NCI-H345 (cell line): ENCODE measurements around the gene HTR1E.
"Not testable (repeated sequence)": the region's sequence is repeated elsewhere in the genome, so short reads cannot be mapped to it uniquely, and the experiment has no call there.

Experiments used
- DNase-seq: peaks from one replicate; lab custom pipeline; 2025; lab: John Stamatoyannopoulos, UW

The HTR1E gene, protein sequence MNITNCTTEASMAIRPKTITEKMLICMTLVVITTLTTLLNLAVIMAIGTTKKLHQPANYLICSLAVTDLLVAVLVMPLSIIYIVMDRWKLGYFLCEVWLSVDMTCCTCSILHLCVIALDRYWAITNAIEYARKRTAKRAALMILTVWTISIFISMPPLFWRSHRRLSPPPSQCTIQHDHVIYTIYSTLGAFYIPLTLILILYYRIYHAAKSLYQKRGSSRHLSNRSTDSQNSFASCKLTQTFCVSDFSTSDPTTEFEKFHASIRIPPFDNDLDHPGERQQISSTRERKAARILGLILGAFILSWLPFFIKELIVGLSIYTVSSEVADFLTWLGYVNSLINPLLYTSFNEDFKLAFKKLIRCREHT

DNA sequence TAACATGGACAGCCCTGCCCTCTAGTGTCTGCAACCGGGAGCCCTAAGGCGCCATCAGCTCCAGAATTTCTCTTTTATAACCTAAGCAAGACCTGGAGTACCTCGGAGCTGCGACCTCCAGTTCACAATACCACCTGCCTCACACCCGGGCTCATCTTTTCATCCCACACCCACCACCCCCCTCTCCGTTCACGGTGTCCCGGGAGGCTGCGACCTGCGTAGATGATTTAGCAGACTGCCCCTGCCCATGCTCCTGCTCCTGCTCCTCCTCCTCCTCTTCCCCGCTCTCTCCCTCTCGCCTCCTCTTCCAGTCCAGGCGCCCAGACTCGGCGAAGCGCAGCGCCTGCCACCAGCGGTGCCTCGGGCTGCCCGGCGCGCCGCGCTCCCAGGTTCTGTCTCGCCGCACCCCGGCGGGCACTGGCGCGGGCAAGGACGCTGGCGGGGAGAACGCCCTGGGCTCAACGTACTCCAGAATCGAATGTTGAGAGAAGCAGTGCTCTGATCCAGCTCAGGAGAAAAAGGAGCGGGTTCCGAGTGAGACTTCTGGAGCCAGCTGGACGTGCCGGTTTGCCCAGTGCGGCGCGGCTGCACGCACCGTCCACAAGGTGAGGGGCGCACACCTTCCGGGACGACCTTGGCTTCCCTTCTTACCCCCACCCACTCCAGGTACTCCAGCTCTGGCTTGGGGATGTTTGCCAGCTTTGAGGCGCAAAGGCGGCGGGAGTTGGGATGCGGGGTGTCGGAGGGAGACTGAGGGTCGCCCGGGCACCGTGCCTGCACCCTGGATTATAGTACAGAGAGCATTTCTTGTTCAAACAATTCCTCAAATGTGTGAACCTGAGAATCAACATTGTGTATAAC is at the start of gene HTR1E:
Gene HTR1E (plus strand): TSS at position 310 of the 861 bp plus-strand sequence. CDS start 77,807 bp downstream, outside the sequence.
- DNase-seq: no peak

- no peak for DNase-seq
Observed at GRCh38 chr6:86888301-86888700, 49.0 kb upstream of the HTR1E start.

DNA sequence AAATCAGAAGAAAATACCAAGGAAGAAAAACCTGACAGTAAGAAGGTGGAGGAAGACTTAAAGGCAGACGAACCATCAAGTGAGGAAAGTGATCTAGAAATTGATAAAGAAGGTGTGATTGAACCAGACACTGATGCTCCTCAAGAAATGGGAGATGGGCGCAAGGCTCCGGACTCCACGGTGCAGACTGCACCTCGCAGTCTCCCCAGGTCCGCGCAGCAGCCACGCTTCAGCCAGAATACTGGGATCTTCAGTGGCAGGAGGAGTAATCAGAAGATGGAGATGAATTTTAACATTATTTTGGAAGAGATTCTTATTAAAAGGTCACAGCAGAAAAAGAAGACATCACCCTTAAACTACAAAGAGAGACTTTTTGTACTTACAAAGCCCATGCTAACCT is 40.1 kb upstream of the HTR1E start:
- DNase-seq: not testable (repeated sequence)

- DNase-seq: no peak
Observed at GRCh38 chr6:86913795-86914194, 23.5 kb upstream of the HTR1E start.

DNA sequence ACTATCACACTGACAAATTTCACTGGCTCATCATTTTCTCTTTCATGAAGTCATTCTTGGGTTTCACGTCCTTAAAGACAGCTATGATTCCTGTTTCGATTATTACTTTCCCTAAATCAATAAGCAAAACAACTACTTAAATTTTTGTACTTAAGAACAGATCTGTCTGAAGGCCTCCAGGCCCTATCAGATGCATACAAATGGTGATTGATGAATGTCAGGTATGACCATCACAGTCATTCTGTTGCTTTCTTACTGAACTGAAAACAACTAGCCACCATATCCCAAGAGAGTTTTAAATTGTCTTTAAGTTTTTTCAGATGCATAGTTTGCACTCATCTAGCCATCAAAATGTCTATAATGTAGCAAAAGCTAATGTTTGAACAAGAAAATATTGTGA is 20.9 kb upstream of the HTR1E start:
- DNase-seq: no peak

DNA sequence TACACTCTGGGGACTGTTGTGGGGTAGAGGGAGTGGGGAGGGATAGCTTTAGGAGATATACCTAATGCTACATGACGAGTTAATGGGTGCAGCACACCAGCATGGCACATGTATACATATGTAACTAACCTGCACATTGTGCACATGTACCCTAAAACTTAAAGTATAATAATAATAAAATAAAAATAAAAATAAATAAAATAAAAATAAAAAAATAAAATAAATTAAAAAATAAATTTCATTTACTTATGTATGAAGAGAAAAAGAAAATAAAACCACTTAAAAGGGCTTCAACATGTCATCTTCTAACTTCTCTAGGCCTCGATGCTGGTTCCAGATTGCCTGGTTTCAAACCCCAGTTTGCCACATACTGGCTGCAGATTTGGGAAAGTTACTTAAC is 10.2 kb upstream of the HTR1E start:
- DNase-seq: not testable (repeated sequence)

- not testable (repeated sequence) for DNase-seq
Observed at GRCh38 chr6:86927859-86928258, 9.5 kb upstream of the HTR1E start.

DNA sequence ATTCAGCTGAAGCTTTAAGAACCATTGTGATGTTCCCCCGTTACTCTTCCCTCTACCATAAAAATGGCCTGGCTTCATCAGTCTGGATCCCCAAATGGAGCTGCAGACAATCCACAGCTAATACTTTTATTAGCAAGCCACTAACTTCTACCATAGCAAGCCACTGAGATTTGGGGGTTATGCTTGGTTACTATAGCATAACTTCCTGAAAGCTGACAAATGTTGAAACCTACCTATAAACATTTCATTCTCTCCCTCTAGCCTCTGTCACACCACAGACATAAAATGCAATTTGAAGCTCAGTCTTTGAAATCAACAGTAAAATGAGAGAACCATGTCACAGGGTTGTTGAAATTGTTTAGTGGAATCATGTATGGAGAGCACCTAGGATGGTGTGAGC is 3.0 kb upstream of the HTR1E start:
- no peak for DNase-seq

DNA sequence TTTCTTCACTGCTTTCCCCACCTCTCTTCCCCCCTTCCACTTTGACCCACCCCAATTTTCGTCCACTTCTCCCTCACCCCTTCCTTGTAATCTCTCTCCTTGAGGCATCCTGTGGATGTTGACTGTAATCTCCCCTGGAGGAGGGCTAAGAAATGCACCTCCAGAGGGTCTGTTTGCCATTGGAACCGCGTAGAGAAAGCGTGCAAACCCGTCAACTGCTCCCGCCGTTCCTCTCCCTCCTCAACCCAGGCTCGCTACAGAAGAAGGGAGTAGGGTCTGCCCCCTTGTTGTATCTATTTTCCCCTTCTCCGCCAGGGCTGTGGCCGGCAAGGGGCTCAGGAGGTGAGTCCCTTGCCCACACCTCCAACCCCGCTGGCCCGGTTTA is 502 bp upstream of the HTR1E start:
- peak; percentile 14 for DNase-seq

GRCh38 chr6:86938814-86939213 is 1.5 kb downstream of the HTR1E start:
- DNase-seq: no peak

DNA sequence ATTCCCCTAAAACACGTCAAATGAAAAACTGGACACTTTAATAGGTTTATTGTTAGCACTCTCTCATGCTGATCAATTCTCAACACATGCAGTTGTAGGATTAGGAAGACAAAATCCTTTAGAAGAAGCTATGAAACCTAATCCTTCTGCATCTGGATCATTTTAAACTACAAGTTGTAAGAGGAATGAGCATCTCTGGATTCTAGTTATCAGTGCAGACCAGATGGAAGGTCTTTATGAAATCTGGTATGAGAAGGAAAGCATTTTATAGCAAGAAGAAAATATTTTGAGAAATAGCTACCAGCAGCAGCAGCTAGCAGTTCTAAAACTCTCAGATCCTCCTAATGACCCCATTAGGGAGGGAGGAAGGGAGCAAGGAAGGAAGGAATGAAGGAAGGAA is 4.1 kb downstream of the HTR1E start:
- DNase-seq: no peak

- DNase-seq: no peak
Observed at GRCh38 chr6:86942769-86943516, 5.6 kb downstream of the HTR1E start.

- DNase-seq: no peak
Observed at GRCh38 chr6:86943819-86944407, 6.6 kb downstream of the HTR1E start.

DNA sequence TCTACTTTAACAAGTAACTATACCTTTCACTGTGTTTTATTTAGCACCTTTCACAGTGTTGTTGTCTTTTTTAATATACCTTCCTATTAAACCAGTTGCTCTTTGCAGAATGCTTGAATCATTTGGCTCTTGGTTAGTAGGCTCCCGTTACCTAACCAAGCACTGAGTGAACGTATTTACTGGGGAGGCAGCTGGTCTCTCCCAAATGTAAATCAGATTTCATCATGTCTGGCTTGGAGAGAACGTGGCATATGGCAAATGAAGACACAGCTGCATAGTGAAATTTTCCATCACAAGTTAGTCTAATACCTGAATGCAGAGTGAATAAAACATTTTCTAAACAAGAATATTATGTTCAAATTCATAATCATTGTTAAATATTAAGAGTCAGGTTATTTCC is 12.4 kb downstream of the HTR1E start:
- DNase-seq: no peak

- no peak for DNase-seq
Observed at GRCh38 chr6:86952991-86953390, 15.7 kb downstream of the HTR1E start.

DNA sequence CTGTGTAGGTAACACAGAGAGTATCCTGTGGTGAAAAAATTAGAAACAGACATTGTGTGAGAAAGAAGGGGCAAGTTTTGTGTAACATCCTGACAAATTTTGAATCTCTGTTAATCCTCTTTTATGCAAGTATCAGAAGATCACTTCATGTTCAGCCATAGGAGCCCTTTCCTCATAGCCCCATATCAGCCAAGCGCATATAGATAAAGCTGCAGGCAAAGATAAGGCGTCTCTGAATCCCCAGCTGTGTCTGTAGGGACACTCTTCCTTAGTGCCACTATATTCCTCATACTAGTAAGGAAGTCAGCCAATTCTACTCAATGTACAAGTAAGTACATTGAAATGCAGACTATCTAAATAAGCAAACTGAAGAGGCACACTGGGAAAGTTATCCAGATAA is 22.3 kb downstream of the HTR1E start:
- no peak for DNase-seq

DNA sequence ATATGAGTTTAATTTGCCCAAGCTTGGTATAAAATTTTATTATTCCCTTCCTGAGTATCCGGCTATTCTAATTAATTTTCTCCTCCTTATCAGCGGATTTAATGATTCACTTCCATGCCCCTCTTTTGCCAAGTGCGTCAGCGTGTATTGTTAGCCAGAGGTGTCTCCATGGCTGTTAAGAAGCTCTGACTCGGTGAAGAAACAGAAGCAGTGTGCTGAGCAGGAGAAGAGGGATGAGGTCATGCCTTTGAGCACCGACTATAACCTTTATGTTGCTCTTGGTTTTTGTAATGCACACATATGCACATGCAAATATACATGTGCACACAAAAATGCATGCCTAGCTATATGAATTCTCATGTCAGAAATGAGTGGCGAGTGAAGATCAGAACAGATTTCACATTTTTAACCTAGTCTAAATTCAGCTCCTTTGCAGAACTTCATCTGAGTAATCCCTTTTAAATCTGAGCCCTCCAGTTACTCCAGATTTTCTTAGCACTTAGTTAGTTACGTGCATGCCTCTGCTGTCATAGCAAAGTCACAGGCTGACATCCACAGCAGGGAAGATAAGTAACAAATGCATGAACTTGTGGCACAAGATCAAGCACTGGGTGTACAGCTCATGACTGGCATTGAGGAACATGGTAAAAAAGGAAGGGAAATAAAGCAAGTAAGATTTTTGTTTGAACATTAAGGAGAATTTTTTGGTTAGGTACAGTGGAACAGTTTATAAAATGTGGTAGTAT is 24.3 kb downstream of the HTR1E start:
- no peak for DNase-seq

GRCh38 chr6:86963352-86963751 is 26.0 kb downstream of the HTR1E start:
- no peak for DNase-seq

GRCh38 chr6:86964029-86964579 is 26.8 kb downstream of the HTR1E start:
- no peak for DNase-seq

DNA sequence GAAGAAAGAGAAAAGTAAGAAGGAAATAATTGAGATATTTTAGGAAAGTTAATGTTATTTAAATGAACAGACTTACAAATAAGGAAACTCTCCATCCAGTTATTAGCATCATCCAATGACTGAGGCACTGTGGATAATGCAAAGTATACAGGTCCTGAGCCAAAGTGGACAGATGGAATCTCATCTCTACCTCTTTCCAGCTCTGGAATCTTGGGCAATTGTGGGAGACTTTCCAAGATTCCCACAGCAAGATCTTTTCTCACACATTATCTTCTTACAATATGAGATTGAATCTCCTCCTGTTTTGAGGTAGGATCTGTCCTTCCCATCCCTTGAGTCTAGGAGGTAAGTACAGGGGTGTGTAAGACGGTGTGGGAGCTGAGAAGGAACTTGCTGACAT is 28.9 kb downstream of the HTR1E start:
- no peak for DNase-seq

DNA sequence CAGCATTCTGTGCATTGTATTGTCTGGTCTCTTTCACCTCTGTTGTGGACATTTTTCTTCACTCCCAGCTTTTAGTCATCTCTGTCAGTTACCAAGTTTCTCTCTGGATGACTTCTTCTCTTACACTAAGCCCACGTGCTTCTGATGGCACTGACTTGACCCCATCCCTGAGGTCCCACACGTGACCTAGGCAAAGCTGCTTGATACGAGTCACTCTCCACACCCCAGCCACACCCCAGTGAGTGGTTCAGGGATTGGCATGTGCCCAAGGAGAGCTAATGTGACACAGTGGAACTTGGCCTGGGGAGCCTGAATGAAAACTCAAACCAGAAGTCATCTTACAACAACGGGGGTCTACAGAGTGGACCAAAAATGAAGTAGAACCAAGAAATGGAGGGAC is 32.2 kb downstream of the HTR1E start:
- no peak for DNase-seq
